HepG2 (cell line): ENCODE measurements around the gene DLG4. TPM values are rescaled to one million over a fixed set of nuclear protein-coding genes. Genes with fewer than 3 reads are reported as not detected.
A peak's percentile ranks its signal among the peaks of the same experiment; 100 is the strongest.

Source experiments
- CHCHD3 ChIP-seq: sonication (generic); formaldehyde crosslinking; IDR thresholded peaks from 2 replicates; pipeline ENCODE4 v1.8.0; 2022; ENCODE audit warnings: mild to moderate bottlenecking, missing genetic modification reagents, moderate library complexity
- CREB1 ChIP-seq, 2 experiments: fragments of 450-650 bp in 1 of 2; IDR thresholded peaks; 2 replicates each; pipeline ENCODE4 v1.6.1; 2016 to 2017; ENCODE audit warnings: control low read depth in 1 of 2, mild to moderate bottlenecking in 1 of 2, missing compliant biosample characterization in 1 of 2, missing genetic modification characterization in 1 of 2
- DR1 ChIP-seq: sonication (generic); formaldehyde crosslinking; IDR thresholded peaks from 2 replicates; pipeline ENCODE4 v1.8.0; 2021; ENCODE audit warnings: mild to moderate bottlenecking, missing genetic modification reagents, inconsistent platforms
- FIP1L1 ChIP-seq: fragments of 200-400 bp; formaldehyde crosslinking; IDR thresholded peaks from 2 replicates; pipeline ENCODE4 v1.6.1; 2018; ENCODE audit warnings: low read depth, mild to moderate bottlenecking, low read length, moderate library complexity, borderline replicate concordance; ENCODE audit not compliant: insufficient read depth
- HNRNPL ChIP-seq: fragments of 200-400 bp; formaldehyde crosslinking; IDR thresholded peaks from 2 replicates; pipeline ENCODE4 v1.6.1; 2017; ENCODE audit warnings: mild to moderate bottlenecking, low read depth, low read length
- MTF1 ChIP-seq: sonication (generic); formaldehyde crosslinking; IDR thresholded peaks from 2 replicates; pipeline ENCODE4 v1.5.0; 2020; ENCODE audit warnings: missing genetic modification reagents
- SNAPC2 ChIP-seq: sonication (generic); formaldehyde crosslinking; IDR thresholded peaks from 2 replicates; pipeline ENCODE4 v1.8.1; 2022; ENCODE audit warnings: mild to moderate bottlenecking, missing genetic modification reagents
- ZNF44 ChIP-seq: sonication (generic); formaldehyde crosslinking; IDR thresholded peaks from 2 replicates; pipeline ENCODE4 v1.5.1; 2020; ENCODE audit warnings: mild to moderate bottlenecking, missing genetic modification reagents
- ZNF768 ChIP-seq: sonication (generic); formaldehyde crosslinking; IDR thresholded peaks from 2 replicates; pipeline ENCODE4 v1.4.0; 2020; ENCODE audit warnings: missing genetic modification reagents
- polyA plus RNA-seq, 8 experiments: library from polyadenylated mRNA; depleted of rRNA in 3 of 8; stranded (reverse) in 7 of 8; unstranded in 1 of 8; fragments of >200 nt; fragmentation: Illumina TruSeq in 4 of 8; extraction: Trizol in 4 of 8; gene quantifications; 2 replicates each; pipeline versions ENCODE4 v1.2.1 to v1.2.3, GENCODE V29; 2011 to 2016; ENCODE audit warnings: low read depth in 4 of 8, missing spikeins in 1 of 8, mixed read lengths in 1 of 8; ENCODE audit not compliant: insufficient read depth in 1 of 8
- total RNA-seq, 5 experiments: library from RNA; depleted of rRNA; stranded (reverse); fragments of >200 nt; fragmentation: Illumina TruSeq; extraction: Trizol; gene quantifications; 2 replicates each; pipeline ENCODE4 v1.2.3, GENCODE V29; 2016; ENCODE audit warnings: low read depth in 1 of 5
- TF ChIP-seq, protein P1 (sequence below): sonication (generic); formaldehyde crosslinking; IDR thresholded peaks from 2 replicates; pipeline ENCODE4 v1.4.0; 2020; ENCODE audit warnings: missing genetic modification reagents, borderline replicate concordance
- TF ChIP-seq, protein P2 (sequence below): sonication (generic); formaldehyde crosslinking; IDR thresholded peaks from 2 replicates; pipeline ENCODE4 v1.4.0; 2020; ENCODE audit warnings: missing genetic modification reagents, borderline replicate concordance
- TF ChIP-seq, protein P3 (sequence below): sonication (generic); formaldehyde crosslinking; IDR thresholded peaks from 2 replicates; pipeline ENCODE4 v1.4.0; 2020; ENCODE audit warnings: mild to moderate bottlenecking, missing genetic modification reagents, borderline replicate concordance
- TF ChIP-seq, protein P4 (sequence below): sonication (generic); formaldehyde crosslinking; IDR thresholded peaks from 2 replicates; pipeline ENCODE4 v1.5.0; 2020; ENCODE audit warnings: missing genetic modification reagents
- TF ChIP-seq, protein P5 (sequence below): sonication (generic); formaldehyde crosslinking; IDR thresholded peaks from 2 replicates; pipeline ENCODE4 v1.4.0; 2020; ENCODE audit warnings: mild to moderate bottlenecking, missing genetic modification reagents, borderline replicate concordance

The DLG4 gene
- total and polyA plus RNA-seq, 2 of the 13 experiments (the other 11 are each of a cell fraction or from before 2014, with no cell fraction given) = 0.71 to 4.3 TPM

DNA sequence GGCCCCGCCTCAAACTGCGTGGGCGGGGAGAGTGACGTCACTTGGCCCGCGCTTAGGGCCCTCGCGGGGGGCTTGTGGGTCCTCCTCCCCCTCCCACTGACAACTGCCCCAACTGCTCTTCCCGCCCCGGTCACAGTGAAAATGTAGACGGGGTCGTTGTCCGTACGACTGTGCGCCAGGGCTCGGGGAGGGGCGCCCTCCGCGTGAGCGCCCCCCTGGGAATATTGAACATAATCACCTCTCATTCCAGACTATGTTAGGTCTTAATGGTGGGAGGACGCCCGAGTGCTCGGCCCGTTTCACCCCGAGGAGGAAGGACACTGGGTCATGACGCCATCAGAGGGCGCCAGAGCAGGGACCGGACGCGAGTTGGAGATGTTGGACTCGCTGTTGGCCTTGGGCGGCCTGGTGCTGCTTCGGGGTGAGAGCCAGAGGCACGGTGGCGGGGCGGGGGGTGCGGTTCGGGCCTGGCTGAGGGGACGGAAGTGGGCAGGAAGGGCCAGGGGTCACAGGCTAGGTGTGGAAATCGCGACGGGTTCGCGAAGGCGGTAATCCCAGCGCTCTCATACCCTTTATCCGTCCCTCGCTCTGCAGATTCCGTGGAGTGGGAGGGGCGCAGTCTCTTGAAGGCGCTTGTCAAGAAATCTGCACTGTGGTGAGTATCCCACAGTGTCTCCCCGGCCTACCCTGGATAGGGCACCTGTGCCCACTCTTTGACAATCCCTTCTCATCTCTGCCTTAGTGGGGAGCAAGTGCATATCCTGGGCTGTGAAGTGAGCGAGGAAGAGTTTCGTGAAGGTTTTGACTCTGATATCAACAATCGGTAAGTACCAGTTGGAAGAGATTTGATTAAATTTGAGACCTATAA, 32.8 kb upstream of the DLG4 start, which contains the start of gene ELP5 (continued):
- TF ChIP-seq, protein P1, sequence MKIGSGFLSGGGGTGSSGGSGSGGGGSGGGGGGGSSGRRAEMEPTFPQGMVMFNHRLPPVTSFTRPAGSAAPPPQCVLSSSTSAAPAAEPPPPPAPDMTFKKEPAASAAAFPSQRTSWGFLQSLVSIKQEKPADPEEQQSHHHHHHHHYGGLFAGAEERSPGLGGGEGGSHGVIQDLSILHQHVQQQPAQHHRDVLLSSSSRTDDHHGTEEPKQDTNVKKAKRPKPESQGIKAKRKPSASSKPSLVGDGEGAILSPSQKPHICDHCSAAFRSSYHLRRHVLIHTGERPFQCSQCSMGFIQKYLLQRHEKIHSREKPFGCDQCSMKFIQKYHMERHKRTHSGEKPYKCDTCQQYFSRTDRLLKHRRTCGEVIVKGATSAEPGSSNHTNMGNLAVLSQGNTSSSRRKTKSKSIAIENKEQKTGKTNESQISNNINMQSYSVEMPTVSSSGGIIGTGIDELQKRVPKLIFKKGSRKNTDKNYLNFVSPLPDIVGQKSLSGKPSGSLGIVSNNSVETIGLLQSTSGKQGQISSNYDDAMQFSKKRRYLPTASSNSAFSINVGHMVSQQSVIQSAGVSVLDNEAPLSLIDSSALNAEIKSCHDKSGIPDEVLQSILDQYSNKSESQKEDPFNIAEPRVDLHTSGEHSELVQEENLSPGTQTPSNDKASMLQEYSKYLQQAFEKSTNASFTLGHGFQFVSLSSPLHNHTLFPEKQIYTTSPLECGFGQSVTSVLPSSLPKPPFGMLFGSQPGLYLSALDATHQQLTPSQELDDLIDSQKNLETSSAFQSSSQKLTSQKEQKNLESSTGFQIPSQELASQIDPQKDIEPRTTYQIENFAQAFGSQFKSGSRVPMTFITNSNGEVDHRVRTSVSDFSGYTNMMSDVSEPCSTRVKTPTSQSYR = 0 out of 2 replicates have a peak, but pooled peaks have one; percentile 44
- TF ChIP-seq, protein P2, sequence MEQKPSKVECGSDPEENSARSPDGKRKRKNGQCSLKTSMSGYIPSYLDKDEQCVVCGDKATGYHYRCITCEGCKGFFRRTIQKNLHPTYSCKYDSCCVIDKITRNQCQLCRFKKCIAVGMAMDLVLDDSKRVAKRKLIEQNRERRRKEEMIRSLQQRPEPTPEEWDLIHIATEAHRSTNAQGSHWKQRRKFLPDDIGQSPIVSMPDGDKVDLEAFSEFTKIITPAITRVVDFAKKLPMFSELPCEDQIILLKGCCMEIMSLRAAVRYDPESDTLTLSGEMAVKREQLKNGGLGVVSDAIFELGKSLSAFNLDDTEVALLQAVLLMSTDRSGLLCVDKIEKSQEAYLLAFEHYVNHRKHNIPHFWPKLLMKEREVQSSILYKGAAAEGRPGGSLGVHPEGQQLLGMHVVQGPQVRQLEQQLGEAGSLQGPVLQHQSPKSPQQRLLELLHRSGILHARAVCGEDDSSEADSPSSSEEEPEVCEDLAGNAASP (CRISPR knock-in tag) = no peak; the same call in 1 of the 2 replicates
- peak; percentile 73 for TF ChIP-seq DR1 (CRISPR knock-in tag)
- no peak for TF ChIP-seq ZNF44 (CRISPR knock-in tag)
- TF ChIP-seq, protein P3, sequence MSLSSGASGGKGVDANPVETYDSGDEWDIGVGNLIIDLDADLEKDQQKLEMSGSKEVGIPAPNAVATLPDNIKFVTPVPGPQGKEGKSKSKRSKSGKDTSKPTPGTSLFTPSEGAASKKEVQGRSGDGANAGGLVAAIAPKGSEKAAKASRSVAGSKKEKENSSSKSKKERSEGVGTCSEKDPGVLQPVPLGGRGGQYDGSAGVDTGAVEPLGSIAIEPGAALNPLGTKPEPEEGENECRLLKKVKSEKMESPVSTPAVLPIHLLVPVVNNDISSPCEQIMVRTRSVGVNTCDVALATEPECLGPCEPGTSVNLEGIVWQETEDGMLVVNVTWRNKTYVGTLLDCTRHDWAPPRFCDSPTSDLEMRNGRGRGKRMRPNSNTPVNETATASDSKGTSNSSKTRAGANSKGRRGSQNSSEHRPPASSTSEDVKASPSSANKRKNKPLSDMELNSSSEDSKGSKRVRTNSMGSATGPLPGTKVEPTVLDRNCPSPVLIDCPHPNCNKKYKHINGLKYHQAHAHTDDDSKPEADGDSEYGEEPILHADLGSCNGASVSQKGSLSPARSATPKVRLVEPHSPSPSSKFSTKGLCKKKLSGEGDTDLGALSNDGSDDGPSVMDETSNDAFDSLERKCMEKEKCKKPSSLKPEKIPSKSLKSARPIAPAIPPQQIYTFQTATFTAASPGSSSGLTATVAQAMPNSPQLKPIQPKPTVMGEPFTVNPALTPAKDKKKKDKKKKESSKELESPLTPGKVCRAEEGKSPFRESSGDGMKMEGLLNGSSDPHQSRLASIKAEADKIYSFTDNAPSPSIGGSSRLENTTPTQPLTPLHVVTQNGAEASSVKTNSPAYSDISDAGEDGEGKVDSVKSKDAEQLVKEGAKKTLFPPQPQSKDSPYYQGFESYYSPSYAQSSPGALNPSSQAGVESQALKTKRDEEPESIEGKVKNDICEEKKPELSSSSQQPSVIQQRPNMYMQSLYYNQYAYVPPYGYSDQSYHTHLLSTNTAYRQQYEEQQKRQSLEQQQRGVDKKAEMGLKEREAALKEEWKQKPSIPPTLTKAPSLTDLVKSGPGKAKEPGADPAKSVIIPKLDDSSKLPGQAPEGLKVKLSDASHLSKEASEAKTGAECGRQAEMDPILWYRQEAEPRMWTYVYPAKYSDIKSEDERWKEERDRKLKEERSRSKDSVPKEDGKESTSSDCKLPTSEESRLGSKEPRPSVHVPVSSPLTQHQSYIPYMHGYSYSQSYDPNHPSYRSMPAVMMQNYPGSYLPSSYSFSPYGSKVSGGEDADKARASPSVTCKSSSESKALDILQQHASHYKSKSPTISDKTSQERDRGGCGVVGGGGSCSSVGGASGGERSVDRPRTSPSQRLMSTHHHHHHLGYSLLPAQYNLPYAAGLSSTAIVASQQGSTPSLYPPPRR (CRISPR knock-in tag) = peak; percentile 85
- TF ChIP-seq ZNF768 (CRISPR knock-in tag) = peak; percentile 65; the same call in 1 of the 2 replicates
- TF ChIP-seq SNAPC2 (CRISPR knock-in tag) = peak; percentile 83; the same call in 1 of the 2 replicates
- no peak for TF ChIP-seq CHCHD3
- TF ChIP-seq, protein P4, sequence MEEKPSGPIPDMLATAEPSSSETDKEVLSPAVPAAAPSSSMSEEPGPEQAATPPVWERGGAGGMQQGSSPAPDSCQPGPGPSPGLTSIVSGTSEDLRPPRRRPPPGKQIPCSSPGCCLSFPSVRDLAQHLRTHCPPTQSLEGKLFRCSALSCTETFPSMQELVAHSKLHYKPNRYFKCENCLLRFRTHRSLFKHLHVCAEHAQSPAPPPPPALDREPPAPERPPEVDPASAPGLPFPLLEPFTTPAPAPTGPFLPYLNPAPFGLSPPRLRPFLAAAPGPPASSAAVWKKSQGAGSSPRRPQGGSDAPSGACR (CRISPR knock-in tag) = no peak
- TF ChIP-seq, protein P5, sequence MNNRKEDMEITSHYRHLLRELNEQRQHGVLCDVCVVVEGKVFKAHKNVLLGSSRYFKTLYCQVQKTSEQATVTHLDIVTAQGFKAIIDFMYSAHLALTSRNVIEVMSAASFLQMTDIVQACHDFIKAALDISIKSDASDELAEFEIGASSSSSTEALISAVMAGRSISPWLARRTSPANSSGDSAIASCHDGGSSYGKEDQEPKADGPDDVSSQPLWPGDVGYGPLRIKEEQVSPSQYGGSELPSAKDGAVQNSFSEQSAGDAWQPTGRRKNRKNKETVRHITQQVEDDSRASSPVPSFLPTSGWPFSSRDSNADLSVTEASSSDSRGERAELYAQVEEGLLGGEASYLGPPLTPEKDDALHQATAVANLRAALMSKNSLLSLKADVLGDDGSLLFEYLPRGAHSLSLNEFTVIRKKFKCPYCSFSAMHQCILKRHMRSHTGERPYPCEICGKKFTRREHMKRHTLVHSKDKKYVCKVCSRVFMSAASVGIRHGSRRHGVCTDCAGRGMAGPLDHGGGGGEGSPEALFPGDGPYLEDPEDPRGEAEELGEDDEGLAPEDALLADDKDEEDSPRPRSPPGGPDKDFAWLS = no peak
- 0 out of 2 replicates have a peak, but pooled peaks have one; percentile 73 for TF ChIP-seq FIP1L1
- TF ChIP-seq MTF1 (CRISPR knock-in tag) = no peak
- TF ChIP-seq HNRNPL = no peak
- peak; percentile 99 for TF ChIP-seq CREB1 (IDR thresholded peaks at IDR 0.05)
- TF ChIP-seq CREB1 (CRISPR knock-in tag; IDR thresholded peaks at IDR 0.05) = peak; percentile 98
